Measurements from ENCODE around the gene NRXN2. TPM values are rescaled to one million over a fixed set of nuclear protein-coding genes. Genes with fewer than 3 reads are reported as not detected.
A peak's percentile ranks its signal among the peaks of the same experiment; 100 is the strongest.

The NRXN2 gene
- total and polyA plus RNA-seq, 2 donors (not counting 3 experiments of a cell fraction or from before 2014, with no cell fraction given): not detected

DNA sequence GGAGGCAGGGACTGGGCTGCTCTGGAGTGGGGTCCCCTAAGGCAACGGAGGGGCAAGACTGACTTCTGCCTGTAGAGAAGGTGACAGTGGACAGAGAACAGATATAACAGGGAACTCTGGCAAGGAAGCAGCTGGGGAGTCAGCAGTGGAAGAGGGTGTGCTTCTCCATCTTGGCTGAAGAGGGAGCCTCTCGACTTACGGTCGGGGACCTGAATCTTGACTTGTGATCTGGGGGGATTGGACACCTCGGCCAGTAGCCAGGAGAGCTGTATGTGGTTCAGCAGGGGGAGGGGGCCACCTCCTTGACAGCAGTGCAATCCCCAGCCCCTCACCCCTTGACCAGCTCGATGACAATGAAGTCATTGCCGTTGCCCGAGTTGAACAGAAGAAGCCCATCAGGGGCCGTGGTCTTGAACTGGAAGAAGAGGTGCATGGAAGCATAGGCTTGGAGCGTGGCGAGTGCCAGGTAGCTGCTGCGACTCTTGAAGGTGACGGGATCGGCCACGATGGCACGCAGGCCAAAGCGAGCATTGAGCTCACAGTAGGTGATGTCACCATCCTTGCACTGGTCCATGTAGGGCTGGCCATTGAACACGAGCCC is 72.0 kb downstream of the NRXN2 start:
- Histone ChIP-seq H3K36me3 (ENCODE audit: control insufficient read depth in 2 of 2, extremely low read depth in 1 of 2, insufficient read depth in 2 of 2, low read length in 2 of 2) (no peaks in the 10 kb centered on the region), H3K4me1 (ENCODE audit: control insufficient read depth, extremely low read depth, insufficient read depth, low read length) (no peaks in the 10 kb centered on the region), H3K27me3 (ENCODE audit: control insufficient read depth in 2 of 2, insufficient read depth in 2 of 2, low read length in 2 of 2) (peaks cover 0 to 4% of the 10 kb centered on the region in 2 experiments), H3K79me2 (ENCODE audit: control insufficient read depth, insufficient read depth, low read length) (no peaks in the 10 kb centered on the region), H3K9ac (replicated peaks; ENCODE audit: extremely low read depth, insufficient read depth, low read length) (no peak overlapping the region), H3K27ac (ENCODE audit: insufficient read depth, low read depth, low read length) (no peak overlapping the region), H3K9me3 (replicated peaks; ENCODE audit: control insufficient read depth, insufficient read depth, low read length) (no peaks in the 10 kb centered on the region), H3K9me1 (replicated peaks; ENCODE audit: control insufficient read depth, extremely low read depth, insufficient read depth, low read length) (no peaks in the 10 kb centered on the region), H4K20me1 (replicated peaks; ENCODE audit: control insufficient read depth, extremely low read depth, insufficient read depth, low read length) (no peaks in the 10 kb centered on the region), H3K4me3 (replicated peaks in 1 of 3; ENCODE audit: insufficient read depth in 1 of 3, low read depth in 1 of 3, low read length in 3 of 3) (no peak overlapping the region), H3K4me2 (ENCODE audit: insufficient read depth, low read length) (no peak overlapping the region), H2AFZ (ENCODE audit: low read depth, low read length) (no peak overlapping the region)
- dilution Hi-C loops (cut with MboI; ENCODE audit: extremely low pct_ligation_motif_present, low sequenced_read_pairs): no loop called here
- ChIA-PET POLR2A (no interaction called here), CTCF (interaction anchor here (0.7 to 9.5 kb wide), 22 partner anchors 9 to 350 kb away, joined by 3 to 143 read pairs (median 4); no protein-coding TSS in a partner anchor)
- no TSS peak for BruUV-seq (replicated peaks)
- no peak for TF ChIP-seq MYC (IDR thresholded peaks at IDR 0.05; ENCODE audit: low read depth, low read length)
- TF ChIP-seq, protein P1, sequence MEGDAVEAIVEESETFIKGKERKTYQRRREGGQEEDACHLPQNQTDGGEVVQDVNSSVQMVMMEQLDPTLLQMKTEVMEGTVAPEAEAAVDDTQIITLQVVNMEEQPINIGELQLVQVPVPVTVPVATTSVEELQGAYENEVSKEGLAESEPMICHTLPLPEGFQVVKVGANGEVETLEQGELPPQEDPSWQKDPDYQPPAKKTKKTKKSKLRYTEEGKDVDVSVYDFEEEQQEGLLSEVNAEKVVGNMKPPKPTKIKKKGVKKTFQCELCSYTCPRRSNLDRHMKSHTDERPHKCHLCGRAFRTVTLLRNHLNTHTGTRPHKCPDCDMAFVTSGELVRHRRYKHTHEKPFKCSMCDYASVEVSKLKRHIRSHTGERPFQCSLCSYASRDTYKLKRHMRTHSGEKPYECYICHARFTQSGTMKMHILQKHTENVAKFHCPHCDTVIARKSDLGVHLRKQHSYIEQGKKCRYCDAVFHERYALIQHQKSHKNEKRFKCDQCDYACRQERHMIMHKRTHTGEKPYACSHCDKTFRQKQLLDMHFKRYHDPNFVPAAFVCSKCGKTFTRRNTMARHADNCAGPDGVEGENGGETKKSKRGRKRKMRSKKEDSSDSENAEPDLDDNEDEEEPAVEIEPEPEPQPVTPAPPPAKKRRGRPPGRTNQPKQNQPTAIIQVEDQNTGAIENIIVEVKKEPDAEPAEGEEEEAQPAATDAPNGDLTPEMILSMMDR (IDR thresholded peaks at IDR 0.05; ENCODE audit: extremely low read depth in 1 of 2, insufficient read depth in 1 of 2, low read depth in 1 of 2, low read length in 2 of 2): peak; percentile 18 to 53
- intact Hi-C loops (cut with micrococcal nuclease): no loop called here
- peak; percentile 16 for DNase-seq (ENCODE audit: low read depth, low spot score)
- FAIRE-seq: no peak

DNA sequence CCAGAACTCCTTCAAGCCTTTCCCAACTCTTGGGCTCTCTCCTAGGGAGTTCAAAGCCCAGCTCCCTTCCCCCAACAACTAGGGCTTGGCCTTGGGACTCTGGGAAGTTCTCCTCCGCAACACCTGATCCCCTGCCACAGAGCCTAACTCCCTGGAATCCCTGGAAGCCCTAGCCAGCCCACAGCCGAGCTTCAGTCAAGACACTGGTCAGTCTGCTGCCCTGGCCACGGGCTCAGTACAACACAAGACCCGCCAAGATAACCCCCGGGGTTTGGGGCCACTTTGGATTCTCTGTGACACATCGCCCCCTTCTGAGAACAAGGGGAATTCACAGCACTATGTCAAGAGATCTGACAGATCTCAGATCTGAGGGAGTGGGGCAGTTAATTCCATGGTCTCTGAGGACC is 73.7 kb downstream of the NRXN2 start:
- H3K36me3 ChIP-seq (ENCODE audit: control insufficient read depth in 2 of 2, extremely low read depth in 1 of 2, insufficient read depth in 2 of 2, low read length in 2 of 2): no peaks in the 10 kb centered on the region
- ChIA-PET POLR2A (no interaction called here), CTCF (interaction anchor here (0.7 to 9.5 kb wide), 11 partner anchors 10 to 198 kb away, joined by 3 to 143 read pairs (median 5); no protein-coding TSS in a partner anchor)
- BruUV-seq (replicated peaks): no TSS peak
- intact Hi-C loops (cut with micrococcal nuclease): loop anchor here (1.0 kb wide), 2 partner anchors 96 to 200 kb away; no protein-coding TSS in a partner anchor
- H3K4me2 ChIP-seq (ENCODE audit: insufficient read depth, low read length): no peak overlapping the region
- no peaks in the 10 kb centered on the region for H3K9me1 ChIP-seq (replicated peaks; ENCODE audit: control insufficient read depth, extremely low read depth, insufficient read depth, low read length)
- DNase-seq (ENCODE audit: low read depth, low spot score) (no peak), FAIRE-seq (no peak)
- H3K4me1 ChIP-seq (ENCODE audit: control insufficient read depth, extremely low read depth, insufficient read depth, low read length): no peaks in the 10 kb centered on the region
- H3K4me3 ChIP-seq (replicated peaks in 1 of 3; ENCODE audit: insufficient read depth in 1 of 3, low read depth in 1 of 3, low read length in 3 of 3): no peak overlapping the region
- H4K20me1 ChIP-seq (replicated peaks; ENCODE audit: control insufficient read depth, extremely low read depth, insufficient read depth, low read length): no peaks in the 10 kb centered on the region
- H3K9ac ChIP-seq (replicated peaks; ENCODE audit: extremely low read depth, insufficient read depth, low read length): no peak overlapping the region
- H3K9me3 ChIP-seq (replicated peaks; ENCODE audit: control insufficient read depth, insufficient read depth, low read length): no peaks in the 10 kb centered on the region
- H2AFZ ChIP-seq (ENCODE audit: low read depth, low read length): no peak overlapping the region
- no peak for TF ChIP-seq JUN (IDR thresholded peaks at IDR 0.05; ENCODE audit: borderline replicate concordance, insufficient read depth, insufficient read length, low read depth)
- no peak for TF ChIP-seq GATA2 (IDR thresholded peaks at IDR 0.05; ENCODE audit: insufficient read depth, insufficient read length, low read depth, low read length)
- no peak for TF ChIP-seq FOS (IDR thresholded peaks at IDR 0.05; ENCODE audit: borderline replicate concordance, insufficient read depth, low read length)
- TF ChIP-seq, protein P1 (IDR thresholded peaks at IDR 0.05; ENCODE audit: extremely low read depth in 1 of 2, insufficient read depth in 1 of 2, low read depth in 1 of 2, low read length in 2 of 2): peak; percentile 26 to 36
- H3K79me2 ChIP-seq (ENCODE audit: control insufficient read depth, insufficient read depth, low read length): no peaks in the 10 kb centered on the region
- H3K27me3 ChIP-seq (ENCODE audit: control insufficient read depth in 2 of 2, insufficient read depth in 2 of 2, low read length in 2 of 2): peaks cover 12 to 19% of the 10 kb centered on the region in 2 experiments
- dilution Hi-C loops (cut with MboI; ENCODE audit: extremely low pct_ligation_motif_present, low sequenced_read_pairs): loop anchor here (25.0 kb wide), 1 partner anchor 137 kb away; no protein-coding TSS in a partner anchor
- H3K27ac ChIP-seq (ENCODE audit: insufficient read depth, low read depth, low read length): no peak overlapping the region

All from endothelial cell of umbilical vein (primary cell).